ENCODE measurements around the gene MRPS18C. TPM values are rescaled to one million over a fixed set of nuclear protein-coding genes. Genes with fewer than 3 reads are reported as not detected.
A peak's percentile ranks its signal among the peaks of the same experiment; 100 is the strongest.
"Not testable (repeated sequence)": the region's sequence is repeated elsewhere in the genome, so short reads cannot be mapped to it uniquely, and the experiment has no call there.

Gene MRPS18C
- 49.1 TPM for polyA plus RNA-seq (2013, experiment 1 of 2; ENCODE audit: insufficient read length)
- 47.3 TPM for polyA plus RNA-seq (2013, experiment 2 of 2; ENCODE audit: insufficient read length)

- peak; percentile 99 for DNase-seq
These were observed at the start of gene MRPS18C, which contains the start of gene HELQ for GRCh38 chr4:83455281-83456183. Gene MRPS18C (plus strand): TSS chr4:83456058. CDS start chr4:83456078, 20 bp downstream. Gene HELQ (minus strand): TSS chr4:83455823. CDS start chr4:83455693, 130 bp downstream.

GRCh38 chr4:83408908-83409307 lies 47.0 kb upstream of the MRPS18C start:
- no peak for DNase-seq

GRCh38 chr4:83413676-83414075 lies 42.2 kb upstream of the MRPS18C start:
- DNase-seq, result no peak

GRCh38 chr4:83417566-83417965 lies 38.3 kb upstream of the MRPS18C start:
- no peak for DNase-seq

GRCh38 chr4:83418211-83418610 lies 37.6 kb upstream of the MRPS18C start:
- no peak for DNase-seq

GRCh38 chr4:83431200-83431599 lies 24.7 kb upstream of the MRPS18C start:
- DNase-seq, result no peak

GRCh38 chr4:83436680-83437079 lies 19.2 kb upstream of the MRPS18C start:
- no peak for DNase-seq

GRCh38 chr4:83438719-83439118 lies 17.1 kb upstream of the MRPS18C start:
- DNase-seq, result no peak

GRCh38 chr4:83440148-83440814 lies 15.6 kb upstream of the MRPS18C start:
- no peak for DNase-seq

- DNase-seq, result no peak
These were observed 15.0 kb upstream of the MRPS18C start for GRCh38 chr4:83440899-83441298.

- no peak for DNase-seq
These were observed 6.8 kb upstream of the MRPS18C start for GRCh38 chr4:83449009-83449408.

GRCh38 chr4:83454686-83455085 lies 1.2 kb upstream of the MRPS18C start:
- DNase-seq, result peak; percentile 4

- DNase-seq, result no peak
These were observed 285 bp downstream of the MRPS18C start for GRCh38 chr4:83456184-83456501.

GRCh38 chr4:83473423-83473822 lies 17.6 kb downstream of the MRPS18C start:
- no peak for DNase-seq

GRCh38 chr4:83473966-83474365 lies 18.1 kb downstream of the MRPS18C start:
- no peak for DNase-seq

- peak; percentile 94 for DNase-seq
These were observed 28.9 kb downstream of the MRPS18C start, which contains the start of gene ABRAXAS1 for GRCh38 chr4:83484500-83485461. Gene ABRAXAS1 (minus strand): TSS chr4:83485100. CDS start chr4:83485072, 28 bp downstream.

GRCh38 chr4:83486457-83487129 lies 30.7 kb downstream of the MRPS18C start:
- no peak for DNase-seq

- no peak for DNase-seq
These were observed 34.0 kb downstream of the MRPS18C start for GRCh38 chr4:83489711-83490326.

GRCh38 chr4:83490876-83491450 lies 35.1 kb downstream of the MRPS18C start:
- peak; percentile 15 for DNase-seq

- DNase-seq, result not testable (repeated sequence)
These were observed 40.4 kb downstream of the MRPS18C start for GRCh38 chr4:83496085-83496917.

Data from fibroblast of skin of abdomen (primary cell).